Fibroblast of pulmonary artery (primary cell): ENCODE results near the gene APBA3.

Experiments used
- DNase-seq: peaks from one replicate; pipeline ENCODE4 v3.0.0-alpha.2; 2010; ENCODE audit warnings: low read depth
- H3K4me3 ChIP-seq: replicated peaks from 2 replicates; pipeline ENCODE4 v1.5.1; 2011; ENCODE audit warnings: low read depth, mild to moderate bottlenecking, control low read depth, low read length, moderate library complexity
- CTCF ChIP-seq: IDR thresholded peaks from 2 replicates; pipeline ENCODE4 v1.5.1; 2011; ENCODE audit warnings: mild to moderate bottlenecking, control low read depth, low read length, inconsistent platforms; ENCODE audit errors: missing control alignments

The APBA3 gene

GRCh38 chr19:3807131-3807480 is 45.6 kb upstream of the APBA3 start:
- DNase-seq: no peak
- TF ChIP-seq CTCF: no peak
- H3K4me3 ChIP-seq: no peak overlapping the region

DNA sequence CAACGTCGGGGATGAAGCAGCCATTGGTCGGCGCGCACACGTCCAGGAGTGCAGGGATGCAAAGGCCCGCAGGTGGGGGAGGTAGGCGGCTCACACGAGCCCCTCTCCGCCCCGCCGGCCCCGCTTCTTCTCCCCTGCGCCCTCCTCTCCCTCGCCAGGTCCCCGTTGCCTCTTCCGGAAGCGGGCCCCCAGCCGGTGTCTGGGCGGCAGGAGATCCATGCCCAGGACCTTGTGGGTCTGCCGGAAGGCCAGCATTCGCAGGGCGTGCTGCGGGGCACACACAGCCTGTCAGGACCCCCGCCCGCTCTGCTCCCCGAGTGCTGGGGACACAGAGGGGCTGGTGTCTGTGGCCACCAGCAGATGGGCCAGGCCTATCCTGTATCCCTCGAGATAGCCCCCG is 44.4 kb upstream of the APBA3 start:
- no peak for DNase-seq
- no peak overlapping the region for H3K4me3 ChIP-seq
- no peak for TF ChIP-seq CTCF

GRCh38 chr19:3804429-3804828 is 42.9 kb upstream of the APBA3 start:
- no peak for DNase-seq
- no peak for TF ChIP-seq CTCF
- H3K4me3 ChIP-seq: no peak overlapping the region

GRCh38 chr19:3803986-3804385 is 42.5 kb upstream of the APBA3 start:
- DNase-seq: no peak
- no peak for TF ChIP-seq CTCF
- no peak overlapping the region for H3K4me3 ChIP-seq

DNA sequence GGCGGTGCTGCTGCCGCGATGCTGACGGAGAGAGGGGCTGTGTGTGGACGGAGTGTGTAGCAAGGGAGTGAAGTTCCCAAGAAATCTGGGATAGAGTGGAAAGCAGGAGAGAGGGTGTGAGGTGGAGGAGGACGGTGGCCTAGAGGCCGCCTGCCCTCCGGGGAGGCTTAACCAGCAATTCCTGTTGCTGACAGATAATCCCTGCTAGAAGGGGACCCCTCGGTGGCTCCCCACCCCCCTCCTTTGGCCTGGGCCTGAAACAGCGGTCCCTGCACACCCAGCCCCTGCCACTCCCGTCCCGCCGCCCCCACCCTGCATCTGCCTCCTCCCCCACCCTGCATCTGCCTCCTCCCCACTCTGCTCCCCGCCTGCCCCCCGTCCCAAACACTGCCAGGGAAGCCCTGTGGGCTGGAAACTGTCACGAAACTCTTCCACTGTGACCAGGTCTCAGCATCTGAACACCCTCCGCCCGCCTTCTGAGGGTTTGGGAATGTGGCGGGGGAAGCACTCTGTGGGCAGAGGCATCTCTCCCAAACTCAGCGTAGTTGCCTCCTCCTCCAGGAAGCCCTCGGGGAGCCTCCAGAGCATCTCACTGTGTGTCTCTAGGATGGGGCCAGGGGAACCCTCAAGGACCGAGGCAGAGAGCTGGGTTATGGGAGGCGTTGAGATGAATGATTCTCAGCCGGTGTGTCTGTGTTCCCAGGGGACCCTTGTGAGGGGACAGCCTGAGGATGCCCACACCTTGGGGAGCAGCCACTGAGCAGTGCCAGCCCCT is 41.8 kb upstream of the APBA3 start:
- DNase-seq: no peak
- no peak for TF ChIP-seq CTCF
- no peak overlapping the region for H3K4me3 ChIP-seq

DNA sequence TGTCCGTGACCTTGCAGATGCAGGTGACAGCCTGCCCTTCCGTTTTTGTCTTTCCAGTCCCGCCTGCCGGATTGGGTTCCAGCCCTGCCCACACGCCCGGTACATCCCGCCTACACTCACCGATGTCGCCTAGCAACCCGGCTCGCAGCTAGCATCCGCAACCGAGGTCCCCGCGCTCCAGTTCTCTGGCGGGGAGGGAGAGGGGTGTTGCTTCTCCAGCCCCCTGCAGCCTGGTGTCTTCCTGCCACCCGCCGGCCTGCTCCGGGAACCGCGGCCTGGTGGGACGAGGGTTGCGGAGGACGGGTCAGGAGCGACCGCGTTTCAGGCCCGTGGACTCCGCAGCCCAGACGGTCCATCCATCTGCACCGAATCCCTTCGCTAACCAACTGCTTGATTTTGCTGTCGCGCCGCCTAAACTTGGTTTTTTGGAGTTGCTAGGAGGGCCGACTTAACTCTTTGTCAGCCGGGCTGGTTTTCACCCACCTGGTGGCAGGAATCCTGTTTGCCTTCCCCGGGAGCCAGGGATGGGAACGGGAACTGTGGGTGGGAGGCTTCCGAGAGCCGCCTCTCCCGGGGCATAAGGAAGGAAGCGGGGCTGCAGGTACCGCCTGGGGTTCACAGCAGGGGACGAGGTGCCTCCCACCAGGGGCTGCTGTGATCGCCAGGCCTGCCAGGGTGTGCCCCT is 40.1 kb upstream of the APBA3 start:
- TF ChIP-seq CTCF: peak; percentile 26
- H3K4me3 ChIP-seq: no peak overlapping the region
- DNase-seq: no peak

DNA sequence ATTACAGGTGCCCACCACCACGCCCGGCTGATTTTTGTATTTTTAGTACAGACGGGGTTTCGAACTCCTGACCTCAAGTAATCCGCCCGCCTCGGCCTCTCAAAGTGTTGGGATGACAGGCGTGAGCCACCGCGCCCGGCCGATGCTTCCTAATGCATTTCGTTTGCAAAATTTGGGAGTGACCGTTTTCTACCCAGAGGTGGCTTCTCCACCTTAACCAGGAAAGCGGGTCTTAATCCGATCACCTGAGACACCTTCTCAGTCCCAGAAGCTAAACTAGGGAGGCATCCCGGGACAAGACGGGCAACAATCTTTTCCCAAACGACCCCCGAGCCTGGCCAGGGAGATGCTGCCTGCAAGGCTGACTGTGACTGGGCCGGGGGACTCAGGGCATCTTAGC is 39.5 kb upstream of the APBA3 start:
- DNase-seq: no peak
- H3K4me3 ChIP-seq: no peak overlapping the region
- no peak for TF ChIP-seq CTCF
